Measurements from ENCODE around the gene THRA. TPM values are rescaled to one million over a fixed set of nuclear protein-coding genes. Genes with fewer than 3 reads are reported as not detected.

The THRA gene
- total and polyA plus RNA-seq, 8 donors: 37.9 to 80.7 (median 72.3) TPM

DNA sequence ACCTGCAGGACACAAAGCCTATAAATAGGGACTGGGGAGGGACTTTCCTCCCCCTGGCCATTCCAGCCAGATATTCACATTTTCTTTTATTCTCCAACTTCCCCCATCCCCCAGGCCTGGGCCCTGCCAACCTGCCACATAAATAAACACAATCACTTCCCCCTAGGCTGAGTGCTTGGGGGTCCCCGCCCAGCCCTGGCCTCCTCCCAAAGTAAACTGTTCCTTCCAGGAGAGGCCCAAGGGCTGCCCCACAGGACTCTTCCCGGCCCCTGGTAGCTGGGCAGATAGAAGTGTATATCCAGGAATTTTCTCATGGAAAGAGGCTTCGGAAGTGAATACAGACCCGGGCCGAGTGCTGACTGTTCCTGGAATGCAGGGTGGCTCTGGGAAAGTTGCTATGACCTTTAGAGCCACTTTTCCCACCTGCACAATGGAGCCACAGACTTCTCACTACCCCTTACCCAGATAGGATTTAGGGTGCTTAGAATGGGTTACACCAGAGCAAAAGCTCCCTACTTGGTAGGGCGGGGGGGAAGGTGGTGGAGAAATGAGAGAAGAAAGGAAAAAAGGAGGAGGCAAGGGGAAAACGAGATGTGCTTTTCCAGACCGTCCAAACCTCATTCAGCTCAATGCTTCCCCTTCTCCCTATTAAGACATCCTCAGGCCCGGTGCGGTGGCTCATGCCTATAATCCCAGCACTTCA is 39.0 kb upstream of the THRA start:
- DNase-seq: peak in 3 of 4 donors; percentile 71 to 83 (median 81)
- Histone ChIP-seq H3K4me1 (peaks cover 17 to 82% of the 10 kb centered on the region in 2 donors), H3K4me3 (no peak overlapping the region), H3K27ac (peak overlapping the region; percentile 37 to 63), H3K9me3 (no peaks in the 10 kb centered on the region), H3K27me3 (no peaks in the 10 kb centered on the region), H3K36me3 (peaks cover 0 to 74% of the 10 kb centered on the region in 2 donors)
- TF ChIP-seq, protein P1, sequence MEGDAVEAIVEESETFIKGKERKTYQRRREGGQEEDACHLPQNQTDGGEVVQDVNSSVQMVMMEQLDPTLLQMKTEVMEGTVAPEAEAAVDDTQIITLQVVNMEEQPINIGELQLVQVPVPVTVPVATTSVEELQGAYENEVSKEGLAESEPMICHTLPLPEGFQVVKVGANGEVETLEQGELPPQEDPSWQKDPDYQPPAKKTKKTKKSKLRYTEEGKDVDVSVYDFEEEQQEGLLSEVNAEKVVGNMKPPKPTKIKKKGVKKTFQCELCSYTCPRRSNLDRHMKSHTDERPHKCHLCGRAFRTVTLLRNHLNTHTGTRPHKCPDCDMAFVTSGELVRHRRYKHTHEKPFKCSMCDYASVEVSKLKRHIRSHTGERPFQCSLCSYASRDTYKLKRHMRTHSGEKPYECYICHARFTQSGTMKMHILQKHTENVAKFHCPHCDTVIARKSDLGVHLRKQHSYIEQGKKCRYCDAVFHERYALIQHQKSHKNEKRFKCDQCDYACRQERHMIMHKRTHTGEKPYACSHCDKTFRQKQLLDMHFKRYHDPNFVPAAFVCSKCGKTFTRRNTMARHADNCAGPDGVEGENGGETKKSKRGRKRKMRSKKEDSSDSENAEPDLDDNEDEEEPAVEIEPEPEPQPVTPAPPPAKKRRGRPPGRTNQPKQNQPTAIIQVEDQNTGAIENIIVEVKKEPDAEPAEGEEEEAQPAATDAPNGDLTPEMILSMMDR (IDR thresholded peaks at IDR 0.05): no peak
- ATAC-seq: peak; percentile 61
- intact Hi-C loops (cut with DNase I): loop anchor here in 1 of 2 donors (10.0 kb wide), 1 partner anchor 151 kb away; the partner anchor contains the start of gene RAPGEFL1

DNA sequence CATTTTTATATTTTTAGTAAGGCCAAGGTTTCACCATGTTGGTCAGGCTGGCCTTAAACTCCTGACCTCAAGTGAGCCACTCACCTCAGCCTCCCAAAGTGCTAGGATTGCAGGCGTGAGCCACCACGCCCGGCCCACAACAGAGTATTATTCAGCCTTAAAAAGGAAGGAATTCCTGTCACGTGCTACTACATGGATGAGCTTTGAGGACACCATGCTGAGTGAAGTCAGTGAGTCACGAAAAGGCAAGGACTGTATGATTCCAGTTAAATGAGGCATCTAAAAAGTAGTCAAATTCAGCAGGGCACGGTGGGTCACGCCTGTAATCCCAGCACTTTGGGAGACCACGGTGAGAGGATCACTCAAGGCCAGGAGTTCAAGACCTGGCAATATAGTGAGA is 37.9 kb upstream of the THRA start:
- no peak for ATAC-seq
- intact Hi-C loops (cut with DNase I): loop anchor here in 1 of 2 donors (10.0 kb wide), 1 partner anchor 150 kb away; the partner anchor contains the start of gene RAPGEFL1
- peak overlapping the region in 1 of 2 donors; percentile 15 for H3K27ac ChIP-seq
- no peak for DNase-seq
- H3K9me3 ChIP-seq: no peaks in the 10 kb centered on the region
- H3K4me1 ChIP-seq: peaks cover 14 to 71% of the 10 kb centered on the region in 2 donors
- TF ChIP-seq, protein P1 (IDR thresholded peaks at IDR 0.05): no peak
- no peaks in the 10 kb centered on the region for H3K27me3 ChIP-seq
- peaks cover 0 to 77% of the 10 kb centered on the region in 2 donors for H3K36me3 ChIP-seq
- H3K4me3 ChIP-seq: no peak overlapping the region

- intact Hi-C loops (cut with DNase I): loop anchor here in 1 of 2 donors (10.0 kb wide), 1 partner anchor 149 kb away; the partner anchor contains the start of gene RAPGEFL1
- peaks cover 14 to 64% of the 10 kb centered on the region in 2 donors for H3K4me1 ChIP-seq
- H3K4me3 ChIP-seq: no peak overlapping the region
- H3K27me3 ChIP-seq: no peaks in the 10 kb centered on the region
- ATAC-seq (peak; percentile 49), DNase-seq (no peak)
- TF ChIP-seq, protein P1 (IDR thresholded peaks at IDR 0.05): no peak
- H3K36me3 ChIP-seq: peaks cover 0 to 78% of the 10 kb centered on the region in 2 donors
- H3K9me3 ChIP-seq: no peaks in the 10 kb centered on the region
- H3K27ac ChIP-seq: peak overlapping the region in 1 of 2 donors; percentile 3
Observed at GRCh38 chr17:40025559-40025958, 37.2 kb upstream of the THRA start.

DNA sequence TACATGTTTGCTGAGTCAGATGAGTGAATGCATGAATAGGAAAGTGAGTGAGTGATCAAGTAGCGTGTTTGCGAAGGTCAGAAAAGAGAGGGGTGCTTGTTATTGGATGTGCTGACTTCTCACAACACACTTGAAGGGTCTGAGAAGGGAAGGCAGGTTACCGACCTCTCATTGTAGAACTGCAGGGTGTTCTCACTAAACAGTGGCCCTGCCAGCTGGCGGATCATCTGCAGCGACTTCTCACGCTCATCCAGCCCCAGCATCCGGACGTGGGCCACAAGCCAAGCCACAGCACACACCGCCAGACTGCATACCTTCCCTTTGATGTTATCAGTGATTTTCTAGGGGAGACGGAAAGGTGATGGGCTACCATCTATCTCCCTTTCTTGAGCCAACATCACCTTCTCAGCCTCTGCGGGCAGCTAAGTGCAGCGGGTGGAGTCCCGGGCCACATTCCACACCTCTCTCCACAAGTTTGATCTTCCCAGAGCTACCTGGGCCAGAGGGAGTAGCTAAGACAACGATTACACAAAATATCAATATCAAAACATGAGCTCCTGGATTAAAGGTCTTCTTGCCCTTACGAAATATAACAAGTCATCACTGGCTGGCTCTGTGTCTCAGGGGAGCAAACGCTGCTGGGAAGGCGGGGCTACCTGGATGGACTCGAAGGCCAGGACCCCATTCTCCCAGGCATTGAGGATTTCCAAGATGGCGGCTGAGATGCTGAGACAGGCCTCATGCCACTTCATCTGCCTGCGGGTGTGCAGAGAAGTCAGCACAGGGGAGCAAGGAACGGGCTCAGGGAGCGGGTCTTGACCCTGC is 36.6 kb upstream of the THRA start:
- peak overlapping the region in 1 of 2 donors; percentile 3 for H3K27ac ChIP-seq
- DNase-seq: no peak
- intact Hi-C loops (cut with DNase I): loop anchor here in 1 of 2 donors (10.0 kb wide), 1 partner anchor 149 kb away; the partner anchor contains the start of gene RAPGEFL1

More for the DNA sequence above, 36.6 kb upstream of the THRA start:
- H3K36me3 ChIP-seq: peaks cover 0 to 81% of the 10 kb centered on the region in 2 donors
- TF ChIP-seq, protein P1 (IDR thresholded peaks at IDR 0.05): no peak
- H3K27me3 ChIP-seq: no peaks in the 10 kb centered on the region
- peaks cover 14 to 58% of the 10 kb centered on the region in 2 donors for H3K4me1 ChIP-seq
- ATAC-seq: peak; percentile 9
- H3K9me3 ChIP-seq: no peaks in the 10 kb centered on the region
- H3K4me3 ChIP-seq: no peak overlapping the region

Measured in left lung (tissue), 10 donors.